K562 (cell line): ENCODE measurements around the gene CD164L2. TPM values are rescaled to one million over a fixed set of nuclear protein-coding genes. Genes with fewer than 3 reads are reported as not detected.

Source experiments
- ARID2 ChIP-seq: fragments of 450-650 bp; IDR thresholded peaks from 2 replicates; pipeline ENCODE4 v1.6.1; 2017; ENCODE audit warnings: antibody characterized with exemption, mild to moderate bottlenecking
- COPS2 ChIP-seq: fragments of 450-650 bp; conservative IDR thresholded peaks from 2 replicates; pipeline ENCODE4 v1.6.1; 2016; ENCODE audit warnings: mild to moderate bottlenecking, moderate library complexity
- DNMT1 ChIP-seq: fragments of 450-650 bp; IDR thresholded peaks from 2 replicates; pipeline ENCODE4 v1.6.1; 2016; ENCODE audit warnings: antibody characterized with exemption, mild to moderate bottlenecking
- EGR1 ChIP-seq: fragments of 450-650 bp; conservative IDR thresholded peaks from 2 replicates; pipeline ENCODE4 v1.6.1; 2017; ENCODE audit warnings: mild to moderate bottlenecking
- FOXK1 ChIP-seq: sonication (generic); formaldehyde crosslinking; IDR thresholded peaks from 2 replicates; pipeline ENCODE4 v1.8.0; 2022; ENCODE audit warnings: missing genetic modification reagents, mild to moderate bottlenecking, borderline replicate concordance
- GABPA ChIP-seq: fragments of 200-800 bp; sonication (Bioruptor generic); conservative IDR thresholded peaks from 2 replicates; pipeline ENCODE4 v1.6.1; 2016; ENCODE audit warnings: low read depth, missing genetic modification characterization, missing compliant biosample characterization
- GATAD2B ChIP-seq: fragments of 450-650 bp; IDR thresholded peaks from 2 replicates; pipeline ENCODE4 v1.6.1; 2017; ENCODE audit warnings: mild to moderate bottlenecking, borderline replicate concordance
- HMGN3 ChIP-seq: IDR thresholded peaks from 2 replicates; pipeline ENCODE4 v1.6.1; 2011; ENCODE audit warnings: borderline replicate concordance, low read depth, mild to moderate bottlenecking, mixed read lengths, low read length; ENCODE audit not compliant: insufficient read length; ENCODE audit errors: extremely low read depth
- JUND ChIP-seq, 2 experiments: IDR thresholded peaks; 2 replicates in 1 of 2; 3 replicates in 1 of 2; pipeline ENCODE4 v1.6.1; 2011; ENCODE audit warnings: borderline replicate concordance in 2 of 2, low read depth in 2 of 2, low read length in 2 of 2, improper control_type of control experiment in 1 of 2, missing biosample characterization in 1 of 2, missing genetic modification characterization in 1 of 2, missing genetic modification reagents in 1 of 2
- KAT8 ChIP-seq: fragments of 450-650 bp; IDR thresholded peaks from 2 replicates; pipeline ENCODE4 v1.6.1; 2016; ENCODE audit warnings: low read depth, mild to moderate bottlenecking
- KDM1A ChIP-seq, 2 experiments: fragments of 450-650 bp; IDR thresholded peaks; 2 replicates each; pipeline ENCODE4 v1.6.1; 2016; ENCODE audit warnings: mild to moderate bottlenecking in 2 of 2
- KDM5B ChIP-seq: fragments of 200-600 bp; sonication (generic); IDR thresholded peaks from 2 replicates; pipeline ENCODE4 v1.6.1; 2012; ENCODE audit warnings: low read depth, mild to moderate bottlenecking, moderate library complexity, low read length, control low read depth, inconsistent platforms; ENCODE audit not compliant: insufficient replicate concordance
- MYC ChIP-seq, 2 experiments: fragments of 250-450 bp in 1 of 2; sonication (Bioruptor Pico) in 1 of 2; IDR thresholded peaks; 2 replicates each; pipeline versions ENCODE4 v1.5.1 to v1.6.1; 2012 to 2021; ENCODE audit warnings: low read depth in 2 of 2, borderline replicate concordance in 1 of 2, improper control_type of control experiment in 1 of 2, low read length in 1 of 2, mild to moderate bottlenecking in 1 of 2, moderate library complexity in 1 of 2
- NRF1 ChIP-seq, 2 experiments: fragments of 450-650 bp; IDR thresholded peaks in 1 of 2; conservative IDR thresholded peaks in 1 of 2; 2 replicates each; pipeline ENCODE4 v1.6.1; 2014; ENCODE audit warnings: mild to moderate bottlenecking in 2 of 2
- PHF8 ChIP-seq: fragments of 200-600 bp; sonication (generic); IDR thresholded peaks from 2 replicates; pipeline ENCODE4 v1.6.1; 2012; ENCODE audit warnings: mixed run types, mild to moderate bottlenecking, inconsistent platforms, low read length, moderate library complexity, borderline replicate concordance
- PKNOX1 ChIP-seq: fragments of 450-650 bp; IDR thresholded peaks from 2 replicates; pipeline ENCODE4 v1.6.1; 2016
- PRMT5 ChIP-seq: sonication (generic); formaldehyde crosslinking; IDR thresholded peaks from 2 replicates; pipeline ENCODE4 v1.5.0; 2020; ENCODE audit warnings: missing genetic modification reagents
- SIN3A ChIP-seq, 2 experiments: fragments of 150-350 bp in 1 of 2; IDR thresholded peaks; 2 replicates each; pipeline ENCODE4 v1.6.1; 2011 to 2016; ENCODE audit warnings: borderline replicate concordance in 2 of 2, low read depth in 2 of 2, low read length in 2 of 2, mild to moderate bottlenecking in 2 of 2, moderate library complexity in 2 of 2; ENCODE audit not compliant: control insufficient read depth in 1 of 2
- SP1 ChIP-seq: sonication (generic); formaldehyde crosslinking; IDR thresholded peaks from 2 replicates; pipeline ENCODE4 v1.8.1; 2022; ENCODE audit warnings: mild to moderate bottlenecking, missing genetic modification reagents
- TBP ChIP-seq: optimal IDR thresholded peaks from 2 replicates; pipeline ENCODE3; 2011; ENCODE audit warnings: low read depth, low read length, improper control_type of control experiment
- ZBTB7A ChIP-seq: IDR thresholded peaks from 2 replicates; pipeline ENCODE4 v1.6.1; 2011; ENCODE audit warnings: low read depth, mild to moderate bottlenecking, low read length, moderate library complexity, borderline replicate concordance; ENCODE audit not compliant: control insufficient read depth
- ZBTB8A ChIP-seq: fragments of 450-650 bp; IDR thresholded peaks from 2 replicates; pipeline ENCODE4 v1.6.1; 2018; ENCODE audit warnings: mild to moderate bottlenecking, moderate library complexity; ENCODE audit not compliant: partially characterized antibody
- polyA plus RNA-seq, 8 experiments: library from polyadenylated mRNA; depleted of rRNA in 4 of 8; stranded (reverse) in 5 of 8; unstranded in 3 of 8; fragments of >200 nt; fragmentation: Nextera tagmentation in 2 of 8; fragmentation: Illumina TruSeq in 1 of 8; extraction: Ambion mirVana in 2 of 8; extraction: Trizol in 1 of 8; gene quantifications; 2 replicates each; pipeline versions ENCODE4 v1.2.1 to v1.2.3, GENCODE V29; 2011 to 2014; ENCODE audit warnings: inconsistent platforms in 1 of 8, missing spikeins in 1 of 8
- total RNA-seq, 7 experiments: library from RNA; depleted of rRNA in 6 of 7; stranded (reverse); fragments of >200 nt in 6 of 7; fragmentation: Illumina TruSeq in 2 of 7; extraction: Trizol in 2 of 7; gene quantifications; 2 replicates each; pipeline versions ENCODE4 v1.2.1 to v1.2.3, GENCODE V29; 2011 to 2021; ENCODE audit warnings: low replicate concordance in 1 of 7
- TF ChIP-seq, protein P1 (sequence below): IDR thresholded peaks from 2 replicates; pipeline ENCODE4 v1.6.1; 2011; ENCODE audit not compliant: insufficient read length; ENCODE audit errors: extremely low read depth

Gene CD164L2
- total and polyA plus RNA-seq, 9 of the 15 experiments (the other 6 are each of a cell fraction or from before 2014, with no cell fraction given) = 0.08 to 0.92 (median 0.38) TPM; not detected in 1

- TF ChIP-seq KDM5B (peak; percentile 46), ZBTB8A (no peak), ARID2 (no peak), PRMT5 (CRISPR knock-in tag) (no peak), FOXK1 (no peak), ZBTB7A (peak; percentile 63; the same call in 1 of the 2 replicates), PHF8 (peak; percentile 41; the same call in 1 of the 2 replicates), JUND (IDR thresholded peaks at IDR 0.05; ENCODE audit: borderline replicate concordance, low read depth, low read length) (no peak), JUND (tag; IDR thresholded peaks at IDR 0.05; ENCODE audit: borderline replicate concordance, low read depth, low read length) (no peak), DNMT1 (no peak), KDM1A (IDR thresholded peaks at IDR 0.05) (no peak), KAT8 (no peak), COPS2 (no peak), EGR1 (peak; percentile 30; the same call in 1 of the 2 replicates), SP1 (CRISPR knock-in tag) (peak; percentile 90), NRF1 (conservative IDR thresholded peaks at IDR 0.05 in 1 of 2, IDR thresholded peaks at IDR 0.05 in 1 of 2) (peak; percentile 48 to 63; a peak in 3 of 4 replicates), PKNOX1 (peak; percentile 46; the same call in 1 of the 2 replicates), TBP (no peak), SIN3A (IDR thresholded peaks at IDR 0.05; ENCODE audit: borderline replicate concordance in 2 of 2, control insufficient read depth in 1 of 2, low read depth in 2 of 2, low read length in 2 of 2) (peak in 1 of 2 experiments; percentile 32; a peak in 1 of 4 replicates), HMGN3 (peak; percentile 62), GABPA (tag) (no peak), MYC (IDR thresholded peaks at IDR 0.05; ENCODE audit: low read depth, low read length) (no peak), MYC (CRISPR knock-in tag; IDR thresholded peaks at IDR 0.05; ENCODE audit: borderline replicate concordance, low read depth) (no peak), GATAD2B (no peak)
- TF ChIP-seq, protein P1, sequence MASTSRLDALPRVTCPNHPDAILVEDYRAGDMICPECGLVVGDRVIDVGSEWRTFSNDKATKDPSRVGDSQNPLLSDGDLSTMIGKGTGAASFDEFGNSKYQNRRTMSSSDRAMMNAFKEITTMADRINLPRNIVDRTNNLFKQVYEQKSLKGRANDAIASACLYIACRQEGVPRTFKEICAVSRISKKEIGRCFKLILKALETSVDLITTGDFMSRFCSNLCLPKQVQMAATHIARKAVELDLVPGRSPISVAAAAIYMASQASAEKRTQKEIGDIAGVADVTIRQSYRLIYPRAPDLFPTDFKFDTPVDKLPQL = no peak
These were observed at the start of gene CD164L2 (continued) for GRCh38 chr1:27383039-27383605.
